Posterior vena cava (tissue), 2 donors: ENCODE results near the gene C16orf54. TPM values are rescaled to one million over a fixed set of nuclear protein-coding genes. Genes with fewer than 3 reads are reported as not detected.
"Not testable (repeated sequence)": the region's sequence is repeated elsewhere in the genome, so short reads cannot be mapped to it uniquely, and the experiment has no call there.

Experiments used
- DNase-seq: peaks from one replicate; pipeline ENCODE4 v3.0.0-alpha.2; 2020; ENCODE audit warnings: low spot score
- intact Hi-C, 2 donors: fragments of 100-400 bp; cut with DNase I; formaldehyde crosslinking; loops; one replicate each; pipeline versions ENCODE4 v1.14.1 to v1.14.2; 2022 to 2023
- long read RNA-seq, 2 donors: library from polyadenylated mRNA; unstranded; transcript quantifications; one replicate each; pipeline ENCODE4 v2.0.0, GENCODE V29; 2020 to 2021
- total RNA-seq, 2 donors: library from RNA; stranded (reverse); fragmentation: NEBNext Ultra II Directional; extraction: Animal tissue kit (Norgen Biotek cat#: 25700); gene quantifications; one replicate each; pipeline ENCODE4 v1.2.1, GENCODE V29; 2021
- donor health status: DM: yes; HTN: yes; CAD: no.
- donor health status: DM: yes; HTN: yes; CAD: no.

The C16orf54 gene
- total RNA-seq = 1 to 10 TPM; 1.1 to 2.5 TPM
- long read RNA-seq, donor 1, partial matches to known transcripts = 0 of 2 reads
- long read RNA-seq, donor 1, other reads (novel, unspliced or antisense) = 0 of 2 reads
- long read RNA-seq, donor 2, partial matches to known transcripts = 0 of 2 reads
- long read RNA-seq, donor 2, other reads (novel, unspliced or antisense) = 2 of 2 reads

- peak; percentile 95 for DNase-seq
- intact Hi-C loops = loop anchor here in 1 of 2 donors (5.0 kb wide), 1 partner anchor 1386 kb away; no protein-coding TSS in a partner anchor
These were observed at the start of gene C16orf54 for GRCh38 chr16:29745853-29746345. Gene C16orf54, minus strand, starts transcription at chr16:29745990. Its CDS starts 1,039 bp downstream, at chr16:29744951.

GRCh38 chr16:29794231-29794710 lies 48.5 kb upstream of the C16orf54 start:
- intact Hi-C loops = no loop called here
- no peak for DNase-seq

- DNase-seq, intact Hi-C loops: not testable (repeated sequence)
These were observed 47.4 kb upstream of the C16orf54 start for GRCh38 chr16:29793153-29793552.

DNA sequence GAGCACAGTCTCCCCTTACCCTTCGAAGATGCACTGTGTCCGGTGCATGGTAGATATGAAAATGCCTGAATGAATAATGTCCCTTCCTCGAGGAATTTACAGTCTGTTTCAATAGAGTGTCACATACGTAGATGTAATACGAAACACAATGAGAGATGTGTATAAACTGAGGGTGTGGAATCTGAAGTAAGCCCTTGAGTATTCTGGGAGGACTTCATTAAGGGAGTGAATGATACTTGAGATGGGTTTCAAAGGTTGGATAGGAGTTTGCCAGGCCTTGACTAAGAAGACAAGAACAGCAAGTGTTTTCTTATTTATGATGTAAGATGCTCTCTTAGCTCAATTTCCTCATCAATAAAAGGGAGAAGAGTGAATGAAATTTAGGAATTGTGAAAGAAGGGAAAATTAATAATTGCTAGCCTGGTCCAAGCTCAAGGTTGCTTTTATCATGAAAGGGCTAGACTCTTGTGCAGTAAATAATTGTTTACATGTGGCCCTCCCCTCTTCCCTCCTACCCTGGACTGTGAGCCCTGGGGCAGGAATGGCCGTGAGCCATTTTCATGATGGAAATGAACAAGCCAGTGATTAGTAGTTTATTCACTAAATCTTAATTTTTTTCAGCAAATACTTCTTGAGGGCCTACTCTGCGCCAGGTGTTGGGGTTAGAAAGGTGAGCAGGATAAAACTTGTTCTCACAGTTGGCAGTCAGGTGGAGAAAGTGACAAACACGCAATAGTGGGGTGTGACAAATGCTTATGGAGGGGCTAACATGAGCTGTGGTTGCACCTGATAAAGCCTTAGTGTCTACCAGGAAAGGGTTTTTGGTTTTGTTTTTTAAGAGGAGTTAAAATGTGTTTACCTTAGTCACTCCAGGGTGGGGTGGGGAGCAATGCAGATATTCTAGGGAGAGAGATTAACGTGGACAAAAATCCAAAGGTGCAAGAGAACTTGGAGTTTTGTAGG lies 46.3 kb upstream of the C16orf54 start:
- intact Hi-C loops = no loop called here
- DNase-seq = no peak

DNA sequence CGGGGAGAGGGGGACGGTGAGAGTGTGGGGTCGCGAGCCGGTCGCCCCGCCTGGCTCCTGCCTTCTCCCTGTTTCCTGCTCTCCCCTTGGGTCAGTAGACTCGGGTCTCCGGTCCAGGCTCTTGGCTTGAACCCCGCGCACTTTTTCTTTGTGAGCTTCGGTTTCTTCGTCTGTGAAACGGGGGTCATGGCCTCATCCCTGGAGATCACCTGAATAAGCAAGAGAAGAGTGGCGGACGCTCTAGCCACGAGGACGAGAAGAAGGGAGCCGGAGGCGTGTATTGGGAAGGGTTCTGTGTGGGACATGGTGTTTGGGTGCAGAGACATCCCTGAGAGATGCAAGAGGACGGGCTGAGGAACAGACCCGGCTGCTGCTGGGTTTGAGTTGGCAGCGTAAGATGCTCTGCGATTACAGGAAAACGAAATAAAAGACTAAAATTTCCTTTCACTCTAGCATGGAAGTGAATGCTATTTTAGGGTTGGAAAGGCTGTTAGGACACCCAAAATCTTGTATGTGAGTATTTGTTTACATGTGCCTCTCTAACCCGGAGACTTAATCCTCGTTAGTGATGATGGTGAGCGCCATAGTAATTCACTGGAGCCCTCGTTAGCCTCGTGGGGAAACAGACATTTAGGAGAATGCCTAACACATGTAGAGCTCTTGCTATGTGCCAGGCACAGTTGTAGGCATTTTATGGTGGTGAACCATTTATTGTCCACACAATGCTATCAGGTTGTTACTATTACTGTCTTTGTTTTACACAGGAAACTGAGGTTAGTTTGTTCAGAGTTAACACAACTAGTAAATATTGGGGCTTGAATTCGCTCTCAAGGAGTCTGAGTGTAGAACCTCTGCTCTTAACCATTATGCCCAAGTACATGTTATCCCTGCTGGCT lies 45.4 kb upstream of the C16orf54 start:
- no peak for DNase-seq
- intact Hi-C loops = no loop called here

DNA sequence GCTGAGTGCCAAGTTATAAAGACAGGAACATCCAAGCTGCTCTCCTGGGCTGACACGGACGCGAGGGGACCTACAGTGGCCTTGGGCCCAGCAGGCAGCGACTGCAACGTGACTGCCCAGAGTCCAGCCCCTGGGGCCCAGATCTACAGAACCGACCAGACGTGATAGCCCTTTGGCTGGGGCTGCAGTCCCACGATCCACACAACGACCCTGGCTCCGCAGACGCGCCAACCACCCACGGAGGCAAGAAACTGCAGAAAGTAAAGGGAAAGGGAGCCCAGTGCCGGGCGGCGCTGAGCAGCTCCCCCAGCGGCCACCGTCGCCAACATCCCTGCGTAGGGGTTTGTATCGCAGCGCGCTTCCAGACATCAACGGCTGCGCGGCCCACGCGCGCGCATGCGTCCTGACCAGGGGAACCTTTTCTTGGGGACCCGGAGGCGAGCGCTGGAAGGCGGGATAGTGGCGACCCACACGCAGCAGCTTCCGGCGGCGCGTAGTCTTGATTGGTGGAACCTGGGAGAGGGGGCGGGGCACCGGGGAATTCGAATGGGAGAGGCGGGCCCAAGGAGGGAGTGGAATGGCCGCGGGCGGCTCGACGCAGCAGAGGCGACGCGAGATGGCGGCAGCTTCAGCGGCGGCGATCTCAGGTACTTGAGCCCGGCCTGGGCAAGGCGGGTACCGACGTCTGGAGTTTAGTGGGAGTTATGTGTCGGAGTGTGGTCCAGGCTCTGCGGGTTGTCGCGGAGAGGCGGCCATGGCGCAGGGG lies 44.6 kb upstream of the C16orf54 start, which contains the start of gene KIF22:
Gene KIF22 (plus strand): TSS at position 569 of the 766 bp plus-strand sequence. CDS start 9 bp downstream, at position 578.
- intact Hi-C loops = no loop called here

GRCh38 chr16:29789775-29790182 lies 44.0 kb upstream of the C16orf54 start:
- no peak for DNase-seq
- intact Hi-C loops = no loop called here

More for the DNA sequence above, 44.6 kb upstream of the C16orf54 start, which contains the start of gene KIF22:
- DNase-seq = peak; percentile 100

- intact Hi-C loops, DNase-seq: not testable (repeated sequence)
These were observed 41.4 kb upstream of the C16orf54 start for GRCh38 chr16:29787155-29787554.

DNA sequence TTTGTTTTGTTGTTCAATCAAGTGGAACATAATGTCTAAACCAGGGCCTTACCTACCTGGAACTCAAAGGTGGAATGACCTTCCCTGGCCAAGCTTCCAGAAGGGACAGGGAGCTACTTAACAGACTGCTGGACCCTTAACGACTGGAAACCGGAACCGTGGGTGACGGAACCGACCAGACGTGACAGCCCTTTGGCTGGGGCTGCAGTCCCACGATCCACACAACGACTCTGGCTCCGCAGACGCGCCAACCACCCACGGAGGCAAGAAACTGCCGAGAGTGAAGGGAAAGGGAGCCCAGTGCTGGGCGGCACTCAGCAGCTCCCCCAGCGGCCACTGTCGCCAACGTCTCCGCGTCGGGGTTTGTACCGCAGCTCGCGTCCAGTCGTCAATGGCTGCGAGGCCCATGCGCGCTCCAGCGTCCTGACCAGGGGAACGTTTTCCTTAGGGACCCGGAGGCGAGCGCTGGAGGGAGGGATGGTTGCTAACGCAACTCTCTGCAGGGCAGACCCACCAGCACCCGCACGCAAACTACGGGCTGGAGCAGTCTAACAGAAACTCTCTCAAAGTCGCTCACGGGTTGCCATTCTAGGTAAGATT lies 39.2 kb upstream of the C16orf54 start:
- DNase-seq = peak; percentile 94
- intact Hi-C loops = no loop called here

DNA sequence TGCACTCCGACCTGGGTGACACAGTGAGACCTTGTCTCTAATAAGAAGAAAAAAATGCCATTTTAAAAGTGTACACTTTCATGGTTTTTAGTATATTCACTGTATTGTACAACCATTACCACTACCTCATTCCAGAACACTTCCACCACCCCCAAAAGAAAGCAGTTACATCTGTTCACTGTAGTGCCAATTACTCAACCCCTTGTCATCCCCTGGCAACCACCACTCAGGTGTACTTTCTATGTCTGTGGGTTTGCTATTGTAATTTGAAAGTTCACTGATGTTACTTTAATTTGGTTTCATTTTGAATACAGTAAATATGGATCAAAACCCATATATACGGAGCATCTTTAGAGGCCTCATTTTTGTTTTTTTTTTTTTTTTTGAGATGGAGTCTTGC lies 38.4 kb upstream of the C16orf54 start:
- intact Hi-C loops = no loop called here
- no peak for DNase-seq

GRCh38 chr16:29783094-29783953 lies 37.5 kb upstream of the C16orf54 start:
- intact Hi-C loops, DNase-seq: not testable (repeated sequence)

DNA sequence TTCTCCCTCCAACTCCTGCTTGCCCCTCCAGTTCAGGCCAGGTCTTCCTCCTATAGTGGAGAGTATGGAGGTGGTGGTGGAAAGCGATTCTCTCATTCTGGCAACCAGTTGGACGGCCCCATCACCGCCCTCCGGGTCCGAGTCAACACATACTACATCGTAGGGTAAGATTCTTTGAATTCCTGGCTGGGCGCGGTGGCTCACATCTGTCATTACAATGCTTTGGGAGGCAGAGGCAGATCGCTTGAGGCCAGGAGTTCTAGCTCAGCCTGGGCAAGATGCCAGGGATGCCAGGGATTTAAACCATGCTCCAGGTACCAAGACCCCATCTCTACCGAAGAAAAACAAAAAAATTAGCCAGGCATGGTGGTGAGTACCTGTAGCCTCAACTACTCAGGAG lies 33.7 kb upstream of the C16orf54 start:
- DNase-seq = no peak
- intact Hi-C loops = loop anchor here in 1 of 2 donors (10.0 kb wide), 1 partner anchor 1045 kb away; no protein-coding TSS in a partner anchor

DNA sequence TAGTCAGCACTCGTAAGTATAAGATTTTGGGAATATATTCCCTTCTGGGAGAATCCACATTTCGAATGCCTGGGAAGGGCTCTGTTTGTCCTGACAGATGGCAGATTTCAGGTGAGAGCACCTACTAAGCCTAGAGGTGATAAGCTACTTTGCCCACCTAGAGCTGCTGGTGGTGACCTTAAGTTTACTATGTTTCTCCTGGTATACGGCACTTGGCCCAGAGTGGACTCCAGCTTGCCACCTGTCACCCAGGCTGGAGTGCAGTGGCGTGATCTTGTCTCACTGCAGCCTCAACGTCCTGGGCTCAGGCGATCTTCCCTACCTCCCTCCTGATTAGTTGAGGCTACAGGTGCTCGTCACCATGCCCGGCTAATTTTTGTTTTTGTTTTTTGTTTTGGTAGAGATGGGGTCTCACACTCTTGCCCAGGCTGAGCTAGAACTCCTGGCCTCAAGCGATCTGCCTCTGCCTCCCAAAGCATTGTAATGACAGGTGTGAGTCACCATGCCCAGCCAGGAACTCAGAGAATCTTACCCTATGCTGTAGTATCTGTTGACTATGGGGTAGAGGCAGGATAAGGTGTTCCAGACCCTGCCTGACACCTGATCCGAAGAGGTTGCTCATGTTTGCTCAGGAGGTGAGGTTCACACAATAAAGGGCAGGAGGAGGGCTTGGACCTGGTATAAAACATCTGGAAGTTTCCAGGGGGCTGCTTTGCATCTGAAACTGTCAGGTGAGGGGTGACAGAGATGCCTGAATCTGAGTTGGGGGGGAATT lies 32.0 kb upstream of the C16orf54 start, which contains the start of gene ZG16:
Gene ZG16 (plus strand): TSS at position 681 of the 775 bp plus-strand sequence. CDS start 1,011 bp downstream, outside the sequence.
- DNase-seq = no peak
- intact Hi-C loops = loop anchor here in 1 of 2 donors (10.0 kb wide), 1 partner anchor 1047 kb away; no protein-coding TSS in a partner anchor

- intact Hi-C loops = loop anchor here in 1 of 2 donors (10.0 kb wide), 1 partner anchor 1049 kb away; no protein-coding TSS in a partner anchor
- DNase-seq = no peak
These were observed 30.1 kb upstream of the C16orf54 start for GRCh38 chr16:29775742-29776408.

- DNase-seq = no peak
- intact Hi-C loops = loop anchor here in 1 of 2 donors (10.0 kb wide), 1 partner anchor 1050 kb away; no protein-coding TSS in a partner anchor
These were observed 28.9 kb upstream of the C16orf54 start for GRCh38 chr16:29774730-29775129.
